ENCODE results near the gene GPR37L1.

DNA sequence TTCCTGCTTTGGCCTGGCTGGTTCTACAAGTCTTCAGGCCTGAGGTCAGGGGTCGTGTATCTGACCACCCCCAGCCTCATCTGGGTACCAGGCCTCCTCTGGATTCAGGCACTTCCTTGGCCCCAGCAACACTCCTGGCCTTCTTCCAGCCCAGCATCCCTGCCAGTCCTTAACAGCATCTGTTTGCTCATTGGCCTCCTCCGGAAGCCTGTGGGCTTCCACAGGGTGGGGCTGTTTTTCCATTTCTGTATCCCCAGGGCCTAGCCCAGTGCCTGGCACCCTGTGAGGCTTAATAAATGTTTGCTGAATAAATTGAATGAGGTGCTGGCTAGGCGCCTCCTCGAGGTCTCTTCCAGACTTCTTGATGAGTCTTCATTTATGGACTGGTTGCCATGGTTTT, 21.5 kb upstream of the GPR37L1 start:
- no peak for TF ChIP-seq ZNF701 (tag by site-specific recombination; IDR thresholded peaks at IDR 0.05)
- TF ChIP-seq, protein P1, sequence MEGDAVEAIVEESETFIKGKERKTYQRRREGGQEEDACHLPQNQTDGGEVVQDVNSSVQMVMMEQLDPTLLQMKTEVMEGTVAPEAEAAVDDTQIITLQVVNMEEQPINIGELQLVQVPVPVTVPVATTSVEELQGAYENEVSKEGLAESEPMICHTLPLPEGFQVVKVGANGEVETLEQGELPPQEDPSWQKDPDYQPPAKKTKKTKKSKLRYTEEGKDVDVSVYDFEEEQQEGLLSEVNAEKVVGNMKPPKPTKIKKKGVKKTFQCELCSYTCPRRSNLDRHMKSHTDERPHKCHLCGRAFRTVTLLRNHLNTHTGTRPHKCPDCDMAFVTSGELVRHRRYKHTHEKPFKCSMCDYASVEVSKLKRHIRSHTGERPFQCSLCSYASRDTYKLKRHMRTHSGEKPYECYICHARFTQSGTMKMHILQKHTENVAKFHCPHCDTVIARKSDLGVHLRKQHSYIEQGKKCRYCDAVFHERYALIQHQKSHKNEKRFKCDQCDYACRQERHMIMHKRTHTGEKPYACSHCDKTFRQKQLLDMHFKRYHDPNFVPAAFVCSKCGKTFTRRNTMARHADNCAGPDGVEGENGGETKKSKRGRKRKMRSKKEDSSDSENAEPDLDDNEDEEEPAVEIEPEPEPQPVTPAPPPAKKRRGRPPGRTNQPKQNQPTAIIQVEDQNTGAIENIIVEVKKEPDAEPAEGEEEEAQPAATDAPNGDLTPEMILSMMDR (tag by site-specific recombination; IDR thresholded peaks at IDR 0.05) = no peak
- peak; percentile 46; the same call in 1 of the 2 replicates for TF ChIP-seq ZNF335 (tag by site-specific recombination; conservative IDR thresholded peaks at IDR 0.05)
- TF ChIP-seq ZNF610 (tag by site-specific recombination; IDR thresholded peaks at IDR 0.05; ENCODE audit: borderline replicate concordance) = no peak
- TF ChIP-seq, protein P2, sequence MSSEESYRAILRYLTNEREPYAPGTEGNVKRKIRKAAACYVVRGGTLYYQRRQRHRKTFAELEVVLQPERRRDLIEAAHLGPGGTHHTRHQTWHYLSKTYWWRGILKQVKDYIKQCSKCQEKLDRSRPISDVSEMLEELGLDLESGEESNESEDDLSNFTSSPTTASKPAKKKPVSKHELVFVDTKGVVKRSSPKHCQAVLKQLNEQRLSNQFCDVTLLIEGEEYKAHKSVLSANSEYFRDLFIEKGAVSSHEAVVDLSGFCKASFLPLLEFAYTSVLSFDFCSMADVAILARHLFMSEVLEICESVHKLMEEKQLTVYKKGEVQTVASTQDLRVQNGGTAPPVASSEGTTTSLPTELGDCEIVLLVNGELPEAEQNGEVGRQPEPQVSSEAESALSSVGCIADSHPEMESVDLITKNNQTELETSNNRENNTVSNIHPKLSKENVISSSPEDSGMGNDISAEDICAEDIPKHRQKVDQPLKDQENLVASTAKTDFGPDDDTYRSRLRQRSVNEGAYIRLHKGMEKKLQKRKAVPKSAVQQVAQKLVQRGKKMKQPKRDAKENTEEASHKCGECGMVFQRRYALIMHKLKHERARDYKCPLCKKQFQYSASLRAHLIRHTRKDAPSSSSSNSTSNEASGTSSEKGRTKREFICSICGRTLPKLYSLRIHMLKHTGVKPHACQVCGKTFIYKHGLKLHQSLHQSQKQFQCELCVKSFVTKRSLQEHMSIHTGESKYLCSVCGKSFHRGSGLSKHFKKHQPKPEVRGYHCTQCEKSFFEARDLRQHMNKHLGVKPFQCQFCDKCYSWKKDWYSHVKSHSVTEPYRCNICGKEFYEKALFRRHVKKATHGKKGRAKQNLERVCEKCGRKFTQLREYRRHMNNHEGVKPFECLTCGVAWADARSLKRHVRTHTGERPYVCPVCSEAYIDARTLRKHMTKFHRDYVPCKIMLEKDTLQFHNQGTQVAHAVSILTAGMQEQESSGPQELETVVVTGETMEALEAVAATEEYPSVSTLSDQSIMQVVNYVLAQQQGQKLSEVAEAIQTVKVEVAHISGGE (tag by site-specific recombination; conservative IDR thresholded peaks at IDR 0.05; ENCODE audit: low read depth) = no peak
- TF ChIP-seq, protein P3, sequence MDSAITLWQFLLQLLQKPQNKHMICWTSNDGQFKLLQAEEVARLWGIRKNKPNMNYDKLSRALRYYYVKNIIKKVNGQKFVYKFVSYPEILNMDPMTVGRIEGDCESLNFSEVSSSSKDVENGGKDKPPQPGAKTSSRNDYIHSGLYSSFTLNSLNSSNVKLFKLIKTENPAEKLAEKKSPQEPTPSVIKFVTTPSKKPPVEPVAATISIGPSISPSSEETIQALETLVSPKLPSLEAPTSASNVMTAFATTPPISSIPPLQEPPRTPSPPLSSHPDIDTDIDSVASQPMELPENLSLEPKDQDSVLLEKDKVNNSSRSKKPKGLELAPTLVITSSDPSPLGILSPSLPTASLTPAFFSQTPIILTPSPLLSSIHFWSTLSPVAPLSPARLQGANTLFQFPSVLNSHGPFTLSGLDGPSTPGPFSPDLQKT (IDR thresholded peaks at IDR 0.05; ENCODE audit: borderline replicate concordance, low read depth, low read length) = no peak
- TF ChIP-seq HOXC10 (CRISPR knock-in tag; IDR thresholded peaks at IDR 0.05) = no peak
